IMR-90 (cell line): ENCODE data around the gene SREBF2. TPM values are rescaled to one million over a fixed set of nuclear protein-coding genes. Genes with fewer than 3 reads are reported as not detected.

ENCODE experiments used
- ATAC-seq: fragments of 200-7000 bp; cut with Tn5 transposase; 2 replicates; pipeline ENCODE4 v1.9.1; 2020; ENCODE audit warnings: low read depth, mild to moderate bottlenecking, moderate library complexity
- BruUV-seq: library from RNA; stranded (reverse); fragments of 400-500 nt; replicated peaks from 2 replicates; lab custom pipeline; 2021; lab: Mats Ljungman, UMichigan
- CTCF ChIA-PET: fragments of 300-600 bp; formaldehyde crosslinking; extraction: SDS; loops from one replicate; lab custom pipeline; 2021; ENCODE audit warnings: antibody characterized with exemption; lab: Yijun Ruan, JAX
- POLR2A ChIA-PET: fragments of 300-600 bp; sonication (Branson Sonifier 250); formaldehyde crosslinking; loops from one replicate; lab custom pipeline; 2022; ENCODE audit warnings: antibody characterized with exemption; ENCODE audit not compliant: unreplicated experiment; lab: Charles Lee
- DNase-seq: peaks from one replicate; pipeline ENCODE4 v3.0.0; 2013
- H2AFZ ChIP-seq: replicated peaks from 2 replicates; pipeline ENCODE3; 2013; ENCODE audit warnings: low read length, mild to moderate bottlenecking; ENCODE audit not compliant: poor library complexity
- H2AK5ac ChIP-seq: 2 replicates; pipeline ENCODE4 v1.6.1; 2013; ENCODE audit warnings: low read depth, low read length, inconsistent platforms
- H2AK9ac ChIP-seq: replicated peaks from 2 replicates; pipeline ENCODE3; 2013; ENCODE audit warnings: mild to moderate bottlenecking, low read depth, low read length, moderate library complexity; ENCODE audit not compliant: poor library complexity
- H2BK120ac ChIP-seq: 2 replicates; pipeline ENCODE4 v1.6.1; 2013; ENCODE audit warnings: low read depth, low read length, inconsistent platforms
- H2BK15ac ChIP-seq: 3 replicates; pipeline ENCODE4 v1.6.1; 2013; ENCODE audit warnings: low read depth, low read length, inconsistent platforms
- H2BK20ac ChIP-seq: 2 replicates; pipeline ENCODE4 v1.6.1; 2013; ENCODE audit warnings: low read depth, mild to moderate bottlenecking, inconsistent platforms, low read length, moderate library complexity
- H2BK5ac ChIP-seq: 2 replicates; pipeline ENCODE4 v1.6.1; 2013; ENCODE audit warnings: mild to moderate bottlenecking, low read depth, low read length, inconsistent platforms; ENCODE audit not compliant: poor library complexity, severe bottlenecking
- H3K14ac ChIP-seq: replicated peaks from 2 replicates; pipeline ENCODE4 v1.6.1; 2013; ENCODE audit warnings: low read depth, low read length, inconsistent platforms
- H3K18ac ChIP-seq: 2 replicates; pipeline ENCODE4 v1.6.1; 2013; ENCODE audit warnings: low read depth, low read length, control low read depth
- H3K23ac ChIP-seq: 2 replicates; pipeline ENCODE4 v1.6.1; 2013; ENCODE audit warnings: low read depth, low read length, inconsistent platforms
- H3K27ac ChIP-seq: 2 replicates; pipeline ENCODE4 v1.5.1; 2013; ENCODE audit warnings: mild to moderate bottlenecking, control low read depth, low read length; ENCODE audit not compliant: insufficient read depth
- H3K27me3 ChIP-seq: 2 replicates; pipeline ENCODE4 v1.6.1; 2013; ENCODE audit warnings: low read length; ENCODE audit not compliant: control insufficient read depth, insufficient read depth
- H3K36me3 ChIP-seq: 2 replicates; pipeline ENCODE4 v1.6.1; 2013; ENCODE audit warnings: low read length, mixed read lengths; ENCODE audit not compliant: control insufficient read depth, insufficient read depth
- H3K4ac ChIP-seq: 2 replicates; pipeline ENCODE4 v1.6.1; 2013; ENCODE audit warnings: low read depth, low read length, inconsistent platforms
- H3K4me1 ChIP-seq: 2 replicates; pipeline ENCODE4 v1.6.1; 2013; ENCODE audit warnings: low read length, mixed read lengths; ENCODE audit not compliant: control insufficient read depth, insufficient read depth
- H3K4me2 ChIP-seq: 2 replicates; pipeline ENCODE4 v1.6.1; 2013; ENCODE audit warnings: low read depth, mild to moderate bottlenecking, control low read depth, low read length, moderate library complexity
- H3K4me3 ChIP-seq: 2 replicates; pipeline ENCODE4 v1.5.1; 2013; ENCODE audit warnings: low read depth, mild to moderate bottlenecking, control low read depth, low read length, moderate library complexity; ENCODE audit not compliant: insufficient read depth
- H3K56ac ChIP-seq: 2 replicates; pipeline ENCODE4 v1.6.1; 2013; ENCODE audit warnings: low read length, inconsistent platforms; ENCODE audit not compliant: insufficient read depth; ENCODE audit errors: extremely low read depth
- H3K79me1 ChIP-seq, 2 experiments: 2 replicates each; pipeline ENCODE4 v1.6.1; 2013; ENCODE audit warnings: low read length in 2 of 2, inconsistent platforms in 1 of 2, low read depth in 1 of 2
- H3K9ac ChIP-seq: 2 replicates; pipeline ENCODE4 v1.6.1; 2013; ENCODE audit warnings: low read depth, low read length, control low read depth
- H3K9me1 ChIP-seq: 2 replicates; pipeline ENCODE4 v1.6.1; 2013; ENCODE audit warnings: low read length, inconsistent platforms; ENCODE audit not compliant: insufficient read depth
- H3K9me3 ChIP-seq: 2 replicates; pipeline ENCODE4 v1.6.1; 2013; ENCODE audit warnings: low read length; ENCODE audit not compliant: control insufficient read depth, insufficient read depth
- H4K20me1 ChIP-seq: 2 replicates; pipeline ENCODE4 v1.6.1; 2013; ENCODE audit warnings: low read length, inconsistent platforms; ENCODE audit not compliant: insufficient read depth
- H4K5ac ChIP-seq: 2 replicates; pipeline ENCODE4 v1.6.1; 2013; ENCODE audit warnings: mild to moderate bottlenecking, low read depth, low read length, control low read depth
- H4K8ac ChIP-seq, 2 experiments: 2 replicates each; pipeline ENCODE4 v1.6.1; 2013; ENCODE audit warnings: low read depth in 2 of 2, low read length in 2 of 2, control low read depth in 1 of 2, inconsistent platforms in 1 of 2
- H4K91ac ChIP-seq: 2 replicates; pipeline ENCODE4 v1.6.1; 2013; ENCODE audit warnings: low read depth, low read length, inconsistent platforms; ENCODE audit not compliant: insufficient read depth
- CEBPB ChIP-seq: IDR thresholded peaks from 2 replicates; pipeline ENCODE4 v1.6.1; 2012; ENCODE audit warnings: low read depth, low read length, improper control_type of control experiment
- FOS ChIP-seq: fragments of 150-350 bp; IDR thresholded peaks from 2 replicates; pipeline ENCODE4 v1.6.1; 2016; ENCODE audit warnings: low read depth, low read length
- MXI1 ChIP-seq: IDR thresholded peaks from 2 replicates; pipeline ENCODE4 v1.6.1; 2012; ENCODE audit warnings: low read depth, mild to moderate bottlenecking, low read length, moderate library complexity, borderline replicate concordance
- NFE2L2 ChIP-seq: fragments of 150-350 bp; IDR thresholded peaks from 2 replicates; pipeline ENCODE4 v1.6.1; 2016; ENCODE audit warnings: low read depth, mild to moderate bottlenecking, low read length
- RAD21 ChIP-seq: IDR thresholded peaks from 2 replicates; pipeline ENCODE4 v1.6.1; 2012; ENCODE audit warnings: low read length, improper control_type of control experiment
- RCOR1 ChIP-seq: IDR thresholded peaks from 2 replicates; pipeline ENCODE4 v1.6.1; 2012; ENCODE audit warnings: mild to moderate bottlenecking, low read length, improper control_type of control experiment; ENCODE audit not compliant: insufficient replicate concordance
- RFX5 ChIP-seq: IDR thresholded peaks from 2 replicates; pipeline ENCODE4 v1.8.0; 2012; ENCODE audit warnings: low read depth, mild to moderate bottlenecking, low read length, moderate library complexity
- WGBS, 2 experiments: methylation state at CpG; one replicate each; pipeline versions ENCODE4 v1.1.5 to v1.1.7; 2013; ENCODE audit warnings: missing lambda C conversion rate in 2 of 2; ENCODE audit not compliant: insufficient read length in 1 of 2; ENCODE audit errors: extremely low coverage in 2 of 2; 5-methylcytosine and 5-hydroxymethylcytosine counted together
- dilution Hi-C: fragments of 300-500 bp; cut with HindIII; formaldehyde crosslinking; loops from one replicate; pipeline ENCODE4 v1.14.3; 2018; ENCODE audit warnings: low sequenced_read_pairs; ENCODE audit not compliant: unreplicated experiment
- in situ Hi-C: fragments of 300-500 bp; cut with MboI; formaldehyde crosslinking; loops from 3 replicates; pipeline ENCODE4 v1.14.3; 2019; ENCODE audit warnings: low sequenced_read_pairs, inconsistent platforms, mixed read lengths
- intact Hi-C: fragments of 100-400 bp; cut with micrococcal nuclease; formaldehyde crosslinking; loops from 2 replicates; pipeline ENCODE4 v1.10.0; 2022
- polyA plus RNA-seq, 3 experiments: library from polyadenylated mRNA; depleted of rRNA; stranded (reverse); fragments of >200 nt; gene quantifications; 2 replicates each; pipeline ENCODE4 v1.2.3, GENCODE V29; 2012; ENCODE audit warnings: low replicate concordance in 1 of 3
- total RNA-seq: library from RNA; depleted of rRNA; stranded (reverse); fragments of >200 nt; gene quantifications from 2 replicates; pipeline ENCODE4 v1.2.3, GENCODE V29; 2012
- TF ChIP-seq, protein P1 (sequence below): conservative IDR thresholded peaks from 2 replicates; pipeline ENCODE4 v1.5.1; 2012; ENCODE audit warnings: mild to moderate bottlenecking, low read depth, low read length, improper control_type of control experiment
- TF ChIP-seq, protein P2 (sequence below): fragments of 150-350 bp; IDR thresholded peaks from 2 replicates; pipeline ENCODE4 v1.6.1; 2016; ENCODE audit warnings: low read depth, mild to moderate bottlenecking, low read length, moderate library complexity, borderline replicate concordance
- TF ChIP-seq, protein P3 (sequence below): fragments of 150-350 bp; IDR thresholded peaks from 2 replicates; pipeline ENCODE4 v1.6.1; 2017; ENCODE audit warnings: mild to moderate bottlenecking, antibody characterized with exemption, low read length, low read depth

SREBF2 gene
- total and polyA plus RNA-seq, 2 of the 4 experiments (the other 2 are of a cell fraction) = 8.1 to 47.4 TPM

GRCh38 chr22:41912338-41913039, 79.6 kb downstream of the SREBF2 start:
- H3K14ac ChIP-seq = no peak overlapping the region
- no TSS peak for BruUV-seq
- H3K9me3 ChIP-seq = no peaks in the 10 kb centered on the region
- H3K4ac ChIP-seq = no peak overlapping the region
- ATAC-seq (no peak), DNase-seq (no peak)
- H3K79me1 ChIP-seq = no peaks in the 10 kb centered on the region
- H3K23ac ChIP-seq = no peak overlapping the region
- H2BK5ac ChIP-seq = no peak overlapping the region
- H3K27ac ChIP-seq = no peak overlapping the region
- whole genome bisulfite sequencing, 2 experiments = 81% methylated on average over 3 of the region's 9 CpGs; no CpG with 5 or more reads in 1 of the 2 experiments
- in situ Hi-C loops = no loop called here
- peaks cover 2% of the 10 kb centered on the region; the same call in 1 of the 2 replicates for H3K4me1 ChIP-seq
- H3K56ac ChIP-seq = no peak overlapping the region
- no peak overlapping the region for H2AFZ ChIP-seq
- no peak overlapping the region for H4K91ac ChIP-seq
- TF ChIP-seq, protein P1, sequence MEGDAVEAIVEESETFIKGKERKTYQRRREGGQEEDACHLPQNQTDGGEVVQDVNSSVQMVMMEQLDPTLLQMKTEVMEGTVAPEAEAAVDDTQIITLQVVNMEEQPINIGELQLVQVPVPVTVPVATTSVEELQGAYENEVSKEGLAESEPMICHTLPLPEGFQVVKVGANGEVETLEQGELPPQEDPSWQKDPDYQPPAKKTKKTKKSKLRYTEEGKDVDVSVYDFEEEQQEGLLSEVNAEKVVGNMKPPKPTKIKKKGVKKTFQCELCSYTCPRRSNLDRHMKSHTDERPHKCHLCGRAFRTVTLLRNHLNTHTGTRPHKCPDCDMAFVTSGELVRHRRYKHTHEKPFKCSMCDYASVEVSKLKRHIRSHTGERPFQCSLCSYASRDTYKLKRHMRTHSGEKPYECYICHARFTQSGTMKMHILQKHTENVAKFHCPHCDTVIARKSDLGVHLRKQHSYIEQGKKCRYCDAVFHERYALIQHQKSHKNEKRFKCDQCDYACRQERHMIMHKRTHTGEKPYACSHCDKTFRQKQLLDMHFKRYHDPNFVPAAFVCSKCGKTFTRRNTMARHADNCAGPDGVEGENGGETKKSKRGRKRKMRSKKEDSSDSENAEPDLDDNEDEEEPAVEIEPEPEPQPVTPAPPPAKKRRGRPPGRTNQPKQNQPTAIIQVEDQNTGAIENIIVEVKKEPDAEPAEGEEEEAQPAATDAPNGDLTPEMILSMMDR = no peak
- TF ChIP-seq, protein P2, sequence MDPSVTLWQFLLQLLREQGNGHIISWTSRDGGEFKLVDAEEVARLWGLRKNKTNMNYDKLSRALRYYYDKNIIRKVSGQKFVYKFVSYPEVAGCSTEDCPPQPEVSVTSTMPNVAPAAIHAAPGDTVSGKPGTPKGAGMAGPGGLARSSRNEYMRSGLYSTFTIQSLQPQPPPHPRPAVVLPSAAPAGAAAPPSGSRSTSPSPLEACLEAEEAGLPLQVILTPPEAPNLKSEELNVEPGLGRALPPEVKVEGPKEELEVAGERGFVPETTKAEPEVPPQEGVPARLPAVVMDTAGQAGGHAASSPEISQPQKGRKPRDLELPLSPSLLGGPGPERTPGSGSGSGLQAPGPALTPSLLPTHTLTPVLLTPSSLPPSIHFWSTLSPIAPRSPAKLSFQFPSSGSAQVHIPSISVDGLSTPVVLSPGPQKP = no peak
- TF ChIP-seq MXI1 (no peak), RAD21 (no peak), FOS (no peak), CEBPB (no peak), RFX5 (no peak), RCOR1 (no peak), NFE2L2 (no peak)
- TF ChIP-seq, protein P3, sequence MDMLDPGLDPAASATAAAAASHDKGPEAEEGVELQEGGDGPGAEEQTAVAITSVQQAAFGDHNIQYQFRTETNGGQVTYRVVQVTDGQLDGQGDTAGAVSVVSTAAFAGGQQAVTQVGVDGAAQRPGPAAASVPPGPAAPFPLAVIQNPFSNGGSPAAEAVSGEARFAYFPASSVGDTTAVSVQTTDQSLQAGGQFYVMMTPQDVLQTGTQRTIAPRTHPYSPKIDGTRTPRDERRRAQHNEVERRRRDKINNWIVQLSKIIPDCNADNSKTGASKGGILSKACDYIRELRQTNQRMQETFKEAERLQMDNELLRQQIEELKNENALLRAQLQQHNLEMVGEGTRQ = no peak
- H4K8ac ChIP-seq = no peak overlapping the region
- no peak overlapping the region for H2BK120ac ChIP-seq
- POLR2A ChIA-PET = no interaction called here
- H4K5ac ChIP-seq = no peak overlapping the region
- peaks cover 80% of the 10 kb centered on the region for H3K27me3 ChIP-seq
- peaks cover 6% of the 10 kb centered on the region for H4K20me1 ChIP-seq
- H2AK5ac ChIP-seq = no peak overlapping the region
- no peak overlapping the region for H3K4me2 ChIP-seq
- no peak overlapping the region for H2BK15ac ChIP-seq
- CTCF ChIA-PET = no interaction called here
- no peak overlapping the region for H3K18ac ChIP-seq
- no peak overlapping the region for H2AK9ac ChIP-seq
- peaks cover 2% of the 10 kb centered on the region; the same call in 1 of the 2 replicates for H3K36me3 ChIP-seq
- no peak overlapping the region for H3K4me3 ChIP-seq
- no peak overlapping the region for H2BK20ac ChIP-seq
- dilution Hi-C loops = no loop called here
- intact Hi-C loops = no loop called here
- no peak overlapping the region for H3K9ac ChIP-seq
- H3K9me1 ChIP-seq = no peaks in the 10 kb centered on the region
